Measurements from ENCODE around the gene HLCS. TPM values are rescaled to one million over a fixed set of nuclear protein-coding genes. Genes with fewer than 3 reads are reported as not detected.
"Not testable (repeated sequence)": the region's sequence is repeated elsewhere in the genome, so short reads cannot be mapped to it uniquely, and the experiment has no call there.

Gene HLCS
- total and polyA plus RNA-seq, 4 experiments from 2014 or later, result 8.3 to 14.7 (median 11.3) TPM

GRCh38 chr21:36825658-36826057, 140.8 kb downstream of the HLCS start:
- no peaks in the 10 kb centered on the region for H3K4me1 Mint-ChIP-seq
- H3K27me3 ChIP-seq (ENCODE audit: insufficient read depth, low read length), result no peaks in the 10 kb centered on the region
- intact Hi-C loops (cut with micrococcal nuclease), result no loop called here

DNA sequence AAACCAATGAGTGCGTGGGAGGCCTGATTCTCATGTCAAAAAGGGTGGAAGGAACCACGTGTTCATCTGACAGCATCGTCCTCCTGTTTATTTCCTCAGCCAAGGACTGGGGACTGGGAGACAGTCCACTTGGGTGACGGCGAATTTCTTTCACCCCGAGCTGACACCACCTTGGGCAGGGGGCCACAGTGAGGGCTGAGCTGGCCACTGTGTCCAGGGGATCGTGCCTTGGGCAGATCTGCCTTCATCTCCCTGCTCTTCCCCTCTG, 145.5 kb downstream of the HLCS start:
- Mint-ChIP-seq H3K27ac (peak overlapping the region in 1 of 7 donors; percentile 48), H3K9me3 (peaks cover 0 to 2% (median 0%) of the 10 kb centered on the region in 8 donors), H3K27me3 (no peaks in the 10 kb centered on the region), H3K36me3 (peaks cover 22 to 40% of the 10 kb centered on the region in 2 donors), H3K4me3 (no peak overlapping the region), H3K4me1 (no peaks in the 10 kb centered on the region)
- no peaks in the 10 kb centered on the region for H3K36me3 ChIP-seq (ENCODE audit: insufficient read depth, low read length)
- H3K27ac ChIP-seq (ENCODE audit: low read depth, low read length), result no peak overlapping the region
- intact Hi-C loops (cut with micrococcal nuclease), result no loop called here
- no peaks in the 10 kb centered on the region for H3K27me3 ChIP-seq (ENCODE audit: insufficient read depth, low read length)
- no peaks in the 10 kb centered on the region for H3K9me3 ChIP-seq (ENCODE audit: control insufficient read depth in 1 of 2, low read length in 2 of 2)
- POLR2A ChIA-PET (ENCODE audit: partially characterized antibody), result no interaction called here
- DNase-seq, result no peak
- CTCF ChIA-PET (ENCODE audit: partially characterized antibody), result no interaction called here
- no peak overlapping the region for H3K4me3 ChIP-seq (ENCODE audit: low read length in 2 of 2)
- no peaks in the 10 kb centered on the region for H3K4me1 ChIP-seq (ENCODE audit: insufficient read depth, low read length)

More at GRCh38 chr21:36825658-36826057, 140.8 kb downstream of the HLCS start:
- CTCF ChIA-PET (ENCODE audit: partially characterized antibody), result no interaction called here
- Mint-ChIP-seq H3K27me3 (no peaks in the 10 kb centered on the region), H3K27ac (no peak overlapping the region), H3K9me3 (peaks cover 0 to 2% (median 0%) of the 10 kb centered on the region in 8 donors), H3K36me3 (peaks cover 22 to 33% of the 10 kb centered on the region in 2 donors), H3K4me3 (no peak overlapping the region)
- H3K27ac ChIP-seq (ENCODE audit: low read depth, low read length), result no peak overlapping the region
- POLR2A ChIA-PET (ENCODE audit: partially characterized antibody), result no interaction called here
- no peaks in the 10 kb centered on the region for H3K36me3 ChIP-seq (ENCODE audit: insufficient read depth, low read length)
- no peak for DNase-seq
- no peak overlapping the region for H3K4me3 ChIP-seq (ENCODE audit: low read length in 2 of 2)
- H3K9me3 ChIP-seq (ENCODE audit: control insufficient read depth in 1 of 2, low read length in 2 of 2), result no peaks in the 10 kb centered on the region
- no peaks in the 10 kb centered on the region for H3K4me1 ChIP-seq (ENCODE audit: insufficient read depth, low read length)

- no peaks in the 10 kb centered on the region for H3K27me3 Mint-ChIP-seq
- Histone ChIP-seq H3K4me3 (ENCODE audit: low read length in 2 of 2) (no peak overlapping the region), H3K27me3 (ENCODE audit: insufficient read depth, low read length) (no peaks in the 10 kb centered on the region), H3K36me3 (ENCODE audit: insufficient read depth, low read length) (no peaks in the 10 kb centered on the region), H3K4me1 (ENCODE audit: insufficient read depth, low read length) (no peaks in the 10 kb centered on the region), H3K9me3 (ENCODE audit: control insufficient read depth in 1 of 2, low read length in 2 of 2) (no peaks in the 10 kb centered on the region), H3K27ac (ENCODE audit: low read depth, low read length) (no peak overlapping the region)
- H3K36me3 Mint-ChIP-seq, result peaks cover 20 to 41% of the 10 kb centered on the region in 2 donors
- no peaks in the 10 kb centered on the region for H3K4me1 Mint-ChIP-seq
- ChIA-PET CTCF (ENCODE audit: partially characterized antibody) (no interaction called here), POLR2A (ENCODE audit: partially characterized antibody) (no interaction called here)
- H3K27ac Mint-ChIP-seq, result no peak overlapping the region
- DNase-seq, result no peak
- intact Hi-C loops (cut with micrococcal nuclease), result no loop called here
- peaks cover 0 to 2% (median 0%) of the 10 kb centered on the region in 8 donors for H3K9me3 Mint-ChIP-seq
- no peak overlapping the region for H3K4me3 Mint-ChIP-seq
Measured at GRCh38 chr21:36820176-36821031, 146.1 kb downstream of the HLCS start.

DNA sequence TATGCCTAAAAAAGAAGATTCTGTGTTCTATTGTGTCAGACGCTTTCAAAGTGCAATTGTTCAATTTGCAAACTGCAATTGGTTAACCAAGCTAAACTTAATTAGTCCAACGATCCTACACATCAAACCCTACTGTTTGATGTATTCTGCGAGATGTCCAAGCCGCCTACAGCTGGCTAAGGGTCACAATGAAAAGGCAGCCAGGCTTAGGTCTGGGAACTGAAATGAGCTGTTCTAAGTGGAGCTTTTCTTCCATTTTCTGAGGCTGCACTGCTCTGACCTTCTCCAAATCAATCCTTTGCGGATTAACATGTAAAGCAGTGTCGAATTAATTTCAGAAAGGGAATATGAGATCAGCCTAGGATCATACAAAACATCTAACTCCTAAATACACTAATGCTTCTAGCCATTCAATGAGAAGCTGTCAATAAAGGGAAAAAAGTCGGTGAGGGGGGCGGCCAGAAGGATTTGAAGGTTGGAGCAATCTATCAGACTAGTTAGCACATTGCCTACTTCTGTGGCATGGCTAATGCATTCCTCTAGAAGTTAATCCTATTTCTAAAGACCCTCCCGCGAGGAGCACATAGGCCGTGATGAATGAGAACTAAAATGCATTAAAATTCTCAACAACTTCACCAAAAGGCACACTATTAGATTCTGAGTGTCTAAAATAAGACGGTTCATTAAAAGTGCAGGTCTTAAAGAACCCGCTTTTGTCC, 148.6 kb downstream of the HLCS start:
- Histone ChIP-seq H3K36me3 (ENCODE audit: insufficient read depth, low read length) (no peaks in the 10 kb centered on the region), H3K4me1 (ENCODE audit: insufficient read depth, low read length) (no peaks in the 10 kb centered on the region), H3K27ac (ENCODE audit: low read depth, low read length) (no peak overlapping the region), H3K9me3 (ENCODE audit: control insufficient read depth in 1 of 2, low read length in 2 of 2) (no peaks in the 10 kb centered on the region), H3K4me3 (ENCODE audit: low read length in 2 of 2) (no peak overlapping the region), H3K27me3 (ENCODE audit: insufficient read depth, low read length) (no peaks in the 10 kb centered on the region)
- no peak for DNase-seq
- intact Hi-C loops (cut with micrococcal nuclease), result no loop called here
- no peaks in the 10 kb centered on the region for H3K27me3 Mint-ChIP-seq
- H3K9me3 Mint-ChIP-seq, result no peaks in the 10 kb centered on the region
- H3K4me3 Mint-ChIP-seq, result no peak overlapping the region
- ChIA-PET CTCF (ENCODE audit: partially characterized antibody) (no interaction called here), POLR2A (ENCODE audit: partially characterized antibody) (no interaction called here)
- peaks cover 9 to 36% of the 10 kb centered on the region in 2 donors for H3K36me3 Mint-ChIP-seq
- H3K4me1 Mint-ChIP-seq, result no peaks in the 10 kb centered on the region
- no peak overlapping the region for H3K27ac Mint-ChIP-seq

- H3K4me3 ChIP-seq (ENCODE audit: low read length in 2 of 2), result no peak overlapping the region
- no peak overlapping the region for H3K4me3 Mint-ChIP-seq
- peaks cover 4 to 34% of the 10 kb centered on the region in 2 donors for H3K36me3 Mint-ChIP-seq
- ChIA-PET CTCF (ENCODE audit: partially characterized antibody) (no interaction called here), POLR2A (ENCODE audit: partially characterized antibody) (no interaction called here)
- no peak for DNase-seq
- no peaks in the 10 kb centered on the region for H3K27me3 ChIP-seq (ENCODE audit: insufficient read depth, low read length)
- no peaks in the 10 kb centered on the region for H3K9me3 ChIP-seq (ENCODE audit: control insufficient read depth in 1 of 2, low read length in 2 of 2)
- H3K4me1 Mint-ChIP-seq, result no peaks in the 10 kb centered on the region
- H3K9me3 Mint-ChIP-seq, result no peaks in the 10 kb centered on the region
- no peaks in the 10 kb centered on the region for H3K36me3 ChIP-seq (ENCODE audit: insufficient read depth, low read length)
- no peaks in the 10 kb centered on the region for H3K4me1 ChIP-seq (ENCODE audit: insufficient read depth, low read length)
- intact Hi-C loops (cut with micrococcal nuclease), result no loop called here
- no peak overlapping the region for H3K27ac ChIP-seq (ENCODE audit: low read depth, low read length)
- H3K27me3 Mint-ChIP-seq, result no peaks in the 10 kb centered on the region
- H3K27ac Mint-ChIP-seq, result no peak overlapping the region
Measured at GRCh38 chr21:36816561-36817130, 149.8 kb downstream of the HLCS start.

- POLR2A ChIA-PET (ENCODE audit: partially characterized antibody); H3K27me3 ChIP-seq (ENCODE audit: insufficient read depth, low read length); H3K9me3 ChIP-seq (ENCODE audit: control insufficient read depth in 1 of 2, low read length in 2 of 2); H3K27ac ChIP-seq (ENCODE audit: low read depth, low read length); H3K4me1 Mint-ChIP-seq; H3K27me3 Mint-ChIP-seq; H3K4me1 ChIP-seq (ENCODE audit: insufficient read depth, low read length); H3K9me3 Mint-ChIP-seq; H3K27ac Mint-ChIP-seq; DNase-seq; intact Hi-C loops (cut with micrococcal nuclease); H3K4me3 ChIP-seq (ENCODE audit: low read length in 2 of 2); H3K4me3 Mint-ChIP-seq; H3K36me3 ChIP-seq (ENCODE audit: insufficient read depth, low read length); CTCF ChIA-PET (ENCODE audit: partially characterized antibody): not testable (repeated sequence)
- peaks cover 0 to 28% of the 10 kb centered on the region in 2 donors for H3K36me3 Mint-ChIP-seq
Measured at GRCh38 chr21:36816026-36816425, 150.4 kb downstream of the HLCS start.

- H3K9me3 ChIP-seq (ENCODE audit: control insufficient read depth in 1 of 2, low read length in 2 of 2), result no peaks in the 10 kb centered on the region
- Mint-ChIP-seq H3K4me1 (no peaks in the 10 kb centered on the region), H3K4me3 (no peak overlapping the region), H3K27me3 (no peaks in the 10 kb centered on the region), H3K36me3 (peaks cover 0 to 26% of the 10 kb centered on the region in 2 donors), H3K9me3 (no peaks in the 10 kb centered on the region), H3K27ac (no peak overlapping the region)
- H3K27ac ChIP-seq (ENCODE audit: low read depth, low read length), result no peak overlapping the region
- intact Hi-C loops (cut with micrococcal nuclease), result no loop called here
- DNase-seq, result no peak
- no peaks in the 10 kb centered on the region for H3K27me3 ChIP-seq (ENCODE audit: insufficient read depth, low read length)
- POLR2A ChIA-PET (ENCODE audit: partially characterized antibody), result no interaction called here
- no peak overlapping the region for H3K4me3 ChIP-seq (ENCODE audit: low read length in 2 of 2)
- no peaks in the 10 kb centered on the region for H3K36me3 ChIP-seq (ENCODE audit: insufficient read depth, low read length)
- CTCF ChIA-PET (ENCODE audit: partially characterized antibody), result no interaction called here
- no peaks in the 10 kb centered on the region for H3K4me1 ChIP-seq (ENCODE audit: insufficient read depth, low read length)
Measured at GRCh38 chr21:36815284-36815683, 151.2 kb downstream of the HLCS start.

Data from CD4-positive, alpha-beta memory T cell (primary cell).